ENCODE measurements around the gene SLC9A3.

Gene SLC9A3

DNA sequence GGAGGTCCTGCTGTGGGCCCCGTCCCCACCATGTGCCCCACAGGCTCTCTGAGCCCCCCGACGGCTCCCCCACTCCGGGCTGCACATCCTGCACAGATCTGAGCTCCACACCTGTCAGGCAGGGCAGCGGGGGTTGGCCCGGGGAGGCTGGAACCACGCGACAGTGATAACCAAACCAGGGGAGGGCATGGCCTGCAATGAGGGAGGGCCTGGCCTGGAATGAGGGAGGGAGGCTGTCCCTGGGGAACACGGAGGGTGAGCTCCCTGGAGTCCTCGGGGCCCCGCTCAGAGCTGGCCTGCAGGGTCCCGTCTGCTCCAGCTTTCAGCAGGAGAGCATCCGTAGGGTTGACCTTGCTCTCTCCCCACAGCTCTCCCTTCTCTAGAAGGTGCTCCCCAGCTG lies 30.5 kb downstream of the SLC9A3 start:
- Histone ChIP-seq H3K4me1 (ENCODE audit: low read length) (no peaks in the 10 kb centered on the region), H3K27me3 (ENCODE audit: low read depth, low read length) (peaks cover 8% of the 10 kb centered on the region; the same call in 1 of the 2 replicates), H3K9ac (ENCODE audit: low read length) (no peak overlapping the region), H3K36me3 (replicated peaks; ENCODE audit: low read depth, low read length) (no peaks in the 10 kb centered on the region), H3K4me3 (ENCODE audit: low read length) (no peak overlapping the region), H3K9me3 (ENCODE audit: insufficient read depth, low read length) (no peaks in the 10 kb centered on the region), H3K79me2 (ENCODE audit: low read length) (no peaks in the 10 kb centered on the region), H2AFZ (ENCODE audit: low read depth, low read length) (no peak overlapping the region), H4K20me1 (ENCODE audit: insufficient read depth, low read length) (no peaks in the 10 kb centered on the region), H3K4me2 (ENCODE audit: low read length) (no peak overlapping the region), H3K27ac (ENCODE audit: low read length) (no peak overlapping the region)
- TF ChIP-seq EZH2phosphoT487 (IDR thresholded peaks at IDR 0.05; ENCODE audit: low read depth) = no peak
- TF ChIP-seq, protein P1, sequence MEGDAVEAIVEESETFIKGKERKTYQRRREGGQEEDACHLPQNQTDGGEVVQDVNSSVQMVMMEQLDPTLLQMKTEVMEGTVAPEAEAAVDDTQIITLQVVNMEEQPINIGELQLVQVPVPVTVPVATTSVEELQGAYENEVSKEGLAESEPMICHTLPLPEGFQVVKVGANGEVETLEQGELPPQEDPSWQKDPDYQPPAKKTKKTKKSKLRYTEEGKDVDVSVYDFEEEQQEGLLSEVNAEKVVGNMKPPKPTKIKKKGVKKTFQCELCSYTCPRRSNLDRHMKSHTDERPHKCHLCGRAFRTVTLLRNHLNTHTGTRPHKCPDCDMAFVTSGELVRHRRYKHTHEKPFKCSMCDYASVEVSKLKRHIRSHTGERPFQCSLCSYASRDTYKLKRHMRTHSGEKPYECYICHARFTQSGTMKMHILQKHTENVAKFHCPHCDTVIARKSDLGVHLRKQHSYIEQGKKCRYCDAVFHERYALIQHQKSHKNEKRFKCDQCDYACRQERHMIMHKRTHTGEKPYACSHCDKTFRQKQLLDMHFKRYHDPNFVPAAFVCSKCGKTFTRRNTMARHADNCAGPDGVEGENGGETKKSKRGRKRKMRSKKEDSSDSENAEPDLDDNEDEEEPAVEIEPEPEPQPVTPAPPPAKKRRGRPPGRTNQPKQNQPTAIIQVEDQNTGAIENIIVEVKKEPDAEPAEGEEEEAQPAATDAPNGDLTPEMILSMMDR (IDR thresholded peaks at IDR 0.05; ENCODE audit: low read depth, low read length) = no peak

DNA sequence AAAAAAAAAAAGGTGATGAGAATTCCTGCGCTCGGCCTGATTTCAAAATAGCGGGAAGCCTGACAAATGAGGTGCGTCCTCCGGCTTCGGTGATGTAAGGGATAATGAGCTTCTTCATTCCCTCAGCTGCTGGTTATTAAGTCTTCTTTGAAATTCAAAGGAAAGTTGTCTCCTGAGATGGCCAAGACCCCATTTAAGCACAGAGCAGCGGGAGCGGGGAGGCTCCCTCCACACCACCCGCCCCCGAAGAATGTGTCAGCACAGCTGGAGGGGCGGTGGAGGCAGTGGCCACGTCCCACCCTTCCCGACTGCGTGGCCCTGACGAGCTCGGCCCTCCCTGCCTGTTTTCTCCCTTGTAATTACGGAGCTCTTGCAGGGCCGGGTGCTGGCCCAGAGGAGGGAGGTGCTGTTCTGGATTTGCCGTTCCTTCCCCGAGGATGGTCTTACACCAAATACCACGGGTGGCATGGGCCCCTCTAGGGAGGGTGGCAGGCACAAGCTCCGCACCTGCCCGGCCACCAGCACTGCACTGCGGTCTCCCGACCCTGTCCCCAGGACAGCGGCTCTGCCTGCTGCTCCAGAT lies 31.0 kb downstream of the SLC9A3 start:
- H3K9ac ChIP-seq (ENCODE audit: low read length) = no peak overlapping the region
- no peaks in the 10 kb centered on the region for H3K4me1 ChIP-seq (ENCODE audit: low read length)
- no peaks in the 10 kb centered on the region for H3K36me3 ChIP-seq (replicated peaks; ENCODE audit: low read depth, low read length)
- TF ChIP-seq, protein P1 (IDR thresholded peaks at IDR 0.05; ENCODE audit: low read depth, low read length) = no peak
- TF ChIP-seq EZH2phosphoT487 (IDR thresholded peaks at IDR 0.05; ENCODE audit: low read depth) = no peak
- H3K9me3 ChIP-seq (ENCODE audit: insufficient read depth, low read length) = no peaks in the 10 kb centered on the region
- no peaks in the 10 kb centered on the region for H3K79me2 ChIP-seq (ENCODE audit: low read length)
- no peak overlapping the region for H3K27ac ChIP-seq (ENCODE audit: low read length)
- H4K20me1 ChIP-seq (ENCODE audit: insufficient read depth, low read length) = no peaks in the 10 kb centered on the region
- no peak overlapping the region for H3K4me3 ChIP-seq (ENCODE audit: low read length)
- H2AFZ ChIP-seq (ENCODE audit: low read depth, low read length) = no peak overlapping the region
- peaks cover 8% of the 10 kb centered on the region; the same call in 1 of the 2 replicates for H3K27me3 ChIP-seq (ENCODE audit: low read depth, low read length)
- no peak overlapping the region for H3K4me2 ChIP-seq (ENCODE audit: low read length)

GRCh38 chr5:492314-492893 lies 31.8 kb downstream of the SLC9A3 start:
- Histone ChIP-seq H3K27me3 (ENCODE audit: low read depth, low read length) (peaks cover 8% of the 10 kb centered on the region; the same call in 1 of the 2 replicates), H3K9me3 (ENCODE audit: insufficient read depth, low read length) (no peaks in the 10 kb centered on the region), H3K9ac (ENCODE audit: low read length) (no peak overlapping the region), H3K36me3 (replicated peaks; ENCODE audit: low read depth, low read length) (no peaks in the 10 kb centered on the region), H3K4me2 (ENCODE audit: low read length) (no peak overlapping the region), H3K4me1 (ENCODE audit: low read length) (no peaks in the 10 kb centered on the region), H4K20me1 (ENCODE audit: insufficient read depth, low read length) (no peaks in the 10 kb centered on the region), H3K79me2 (ENCODE audit: low read length) (no peaks in the 10 kb centered on the region), H3K27ac (ENCODE audit: low read length) (no peak overlapping the region), H2AFZ (ENCODE audit: low read depth, low read length) (no peak overlapping the region), H3K4me3 (ENCODE audit: low read length) (no peak overlapping the region)
- no peak for TF ChIP-seq EZH2phosphoT487 (IDR thresholded peaks at IDR 0.05; ENCODE audit: low read depth)
- TF ChIP-seq, protein P1 (IDR thresholded peaks at IDR 0.05; ENCODE audit: low read depth, low read length) = no peak

DNA sequence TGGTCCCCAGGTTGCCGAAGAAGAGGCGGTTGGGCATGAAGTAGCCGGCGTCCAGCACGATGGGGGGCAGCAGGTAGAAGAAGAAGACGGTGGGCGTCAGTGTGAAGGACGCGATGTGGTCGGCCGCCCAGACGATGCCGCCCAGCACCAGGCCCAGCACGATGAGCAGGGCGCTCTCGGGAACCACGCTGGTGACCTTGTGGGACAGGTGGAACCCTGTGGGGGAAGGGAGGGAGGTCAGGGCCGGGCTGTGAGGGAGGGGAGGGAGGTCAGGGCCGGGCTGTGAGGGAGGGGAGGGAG lies 32.4 kb downstream of the SLC9A3 start:
- no peak for TF ChIP-seq EZH2phosphoT487 (IDR thresholded peaks at IDR 0.05; ENCODE audit: low read depth)
- TF ChIP-seq, protein P1 (IDR thresholded peaks at IDR 0.05; ENCODE audit: low read depth, low read length) = no peak
- Histone ChIP-seq H3K27me3 (ENCODE audit: low read depth, low read length) (peaks cover 8% of the 10 kb centered on the region; the same call in 1 of the 2 replicates), H2AFZ (ENCODE audit: low read depth, low read length) (no peak overlapping the region), H3K9ac (ENCODE audit: low read length) (no peak overlapping the region), H3K79me2 (ENCODE audit: low read length) (no peaks in the 10 kb centered on the region), H3K4me2 (ENCODE audit: low read length) (no peak overlapping the region), H4K20me1 (ENCODE audit: insufficient read depth, low read length) (no peaks in the 10 kb centered on the region), H3K4me3 (ENCODE audit: low read length) (no peak overlapping the region), H3K4me1 (ENCODE audit: low read length) (no peaks in the 10 kb centered on the region), H3K36me3 (replicated peaks; ENCODE audit: low read depth, low read length) (no peaks in the 10 kb centered on the region), H3K27ac (ENCODE audit: low read length) (no peak overlapping the region), H3K9me3 (ENCODE audit: insufficient read depth, low read length) (no peaks in the 10 kb centered on the region)
